ENCODE measurements around the gene DHRS2. TPM values are rescaled to one million over a fixed set of nuclear protein-coding genes. Genes with fewer than 3 reads are reported as not detected.
"Not testable (repeated sequence)": the region's sequence is repeated elsewhere in the genome, so short reads cannot be mapped to it uniquely, and the experiment has no call there.

The DHRS2 gene
- total and polyA plus RNA-seq, 2 of the 4 experiments (the other 2 are of a cell fraction), result 0.12 to 0.18 TPM

DNA sequence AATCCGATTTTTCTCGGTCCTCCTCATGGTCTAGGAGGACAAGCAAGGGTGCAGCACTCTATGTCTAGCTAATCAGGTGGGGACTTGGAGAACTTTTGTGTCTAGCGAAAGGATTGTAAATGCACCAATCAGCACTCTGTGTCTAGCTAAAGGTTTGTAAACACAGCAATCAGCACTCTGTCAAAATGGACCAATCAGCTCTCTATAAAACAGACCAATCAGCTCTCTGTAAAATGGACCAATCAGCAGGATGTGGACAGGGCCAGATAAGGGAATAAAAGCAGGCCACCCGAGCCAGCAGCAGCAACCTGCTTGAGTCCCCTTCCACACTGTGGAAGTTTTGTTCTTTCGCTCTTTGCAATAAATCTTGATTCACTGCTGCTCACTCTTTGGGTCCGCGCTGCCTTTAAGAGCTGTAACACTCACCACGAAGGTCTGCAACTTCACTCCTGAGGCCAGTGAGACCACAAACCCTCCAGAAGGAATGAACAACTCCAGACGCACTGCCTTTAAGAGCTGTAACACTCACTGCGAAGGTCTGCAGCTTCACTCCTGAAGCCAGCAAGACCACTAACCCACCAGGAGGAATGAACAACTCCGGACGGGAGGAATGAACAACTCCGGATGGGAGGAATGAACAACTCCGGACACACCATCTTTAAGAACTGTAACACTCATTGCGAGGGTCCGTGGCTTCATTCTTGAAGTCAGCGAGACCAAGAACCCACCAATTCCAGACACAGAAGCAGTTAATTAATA lies 1.7 kb downstream of the DHRS2 start:
- H2AFZ ChIP-seq (replicated peaks; ENCODE audit: low read length, poor library complexity); H3K9me1 ChIP-seq (ENCODE audit: insufficient read depth, low read length); H4K91ac ChIP-seq (ENCODE audit: insufficient read depth, low read depth, low read length); H3K23ac ChIP-seq (ENCODE audit: low read depth, low read length); H2AK9ac ChIP-seq (replicated peaks; ENCODE audit: low read depth, low read length, poor library complexity); H3K4me3 ChIP-seq (ENCODE audit: insufficient read depth, low read depth, low read length); H2BK5ac ChIP-seq (ENCODE audit: low read depth, low read length, poor library complexity, severe bottlenecking); H3K9me3 ChIP-seq (ENCODE audit: control insufficient read depth, insufficient read depth, low read length); H3K4ac ChIP-seq (ENCODE audit: low read depth, low read length); H2BK120ac ChIP-seq (ENCODE audit: low read depth, low read length); H4K20me1 ChIP-seq (ENCODE audit: insufficient read depth, low read length); H3K9ac ChIP-seq (ENCODE audit: low read depth, low read length); dilution Hi-C loops (cut with HindIII; ENCODE audit: low sequenced_read_pairs, unreplicated experiment); DNase-seq; H2BK20ac ChIP-seq (ENCODE audit: low read depth, low read length); H3K27ac ChIP-seq (ENCODE audit: insufficient read depth, low read length); H3K18ac ChIP-seq (ENCODE audit: low read depth, low read length); H3K79me1 ChIP-seq (ENCODE audit: low read depth in 1 of 2, low read length in 2 of 2); H4K8ac ChIP-seq (ENCODE audit: low read depth in 2 of 2, low read length in 2 of 2); H3K14ac ChIP-seq (replicated peaks; ENCODE audit: low read depth, low read length); H2BK15ac ChIP-seq (ENCODE audit: low read depth, low read length); H3K56ac ChIP-seq (ENCODE audit: extremely low read depth, insufficient read depth, low read length); in situ Hi-C loops (cut with MboI; ENCODE audit: low sequenced_read_pairs); H3K36me3 ChIP-seq (ENCODE audit: control insufficient read depth, insufficient read depth, low read length); ATAC-seq (ENCODE audit: low read depth); H3K4me2 ChIP-seq (ENCODE audit: low read depth, low read length); BruUV-seq (replicated peaks); POLR2A ChIA-PET (ENCODE audit: unreplicated experiment); intact Hi-C loops (cut with micrococcal nuclease); H3K27me3 ChIP-seq (ENCODE audit: control insufficient read depth, insufficient read depth, low read length); H4K5ac ChIP-seq (ENCODE audit: low read depth, low read length); H2AK5ac ChIP-seq (ENCODE audit: low read depth, low read length); H3K4me1 ChIP-seq (ENCODE audit: control insufficient read depth, insufficient read depth, low read length): not testable (repeated sequence)
- WGBS, 2 experiments (ENCODE audit: extremely low coverage in 2 of 2, insufficient read length in 1 of 2), result 92% methylated on average over 2 of the region's 17 CpGs; no CpG with 5 or more reads in 1 of the 2 experiments
- CTCF ChIA-PET, result interaction anchor here (0.9 kb wide), 1 partner anchor 13 kb away, joined by 3 read pairs; no protein-coding TSS in a partner anchor
